Measurements from ENCODE around the gene CIC.

Gene CIC

GRCh38 chr19:42278452-42279154 lies 9.6 kb downstream of the CIC start:
- DNase-seq, result no peak

GRCh38 chr19:42279155-42279901 lies 10.3 kb downstream of the CIC start:
- DNase-seq, result no peak

- DNase-seq, result peak; percentile 90
Observed at GRCh38 chr19:42279902-42280814, 11.1 kb downstream of the CIC start.

DNA sequence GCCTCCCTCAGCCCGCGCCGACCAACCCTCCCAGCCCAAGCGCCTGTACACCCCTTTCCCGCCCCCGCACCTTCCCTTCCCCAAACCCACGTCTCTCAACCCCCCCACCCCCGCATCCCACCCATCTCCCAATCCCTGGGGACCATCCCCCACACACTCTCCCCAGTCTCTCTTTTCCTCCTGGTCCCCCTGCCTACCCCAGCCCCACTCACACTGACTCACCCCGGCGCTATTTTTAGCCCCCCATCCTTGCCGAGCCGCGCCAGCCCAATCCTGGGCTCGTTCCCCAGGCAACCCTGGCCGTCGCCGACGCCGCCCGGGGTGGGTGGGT lies 11.7 kb downstream of the CIC start:
- DNase-seq, result no peak

GRCh38 chr19:42281146-42281826 lies 12.2 kb downstream of the CIC start:
- DNase-seq, result peak; percentile 36 to 37

- no peak for DNase-seq
Observed at GRCh38 chr19:42281827-42282762, 13.0 kb downstream of the CIC start.

- DNase-seq, result no peak
Observed at GRCh38 chr19:42282819-42283187, 13.8 kb downstream of the CIC start.

DNA sequence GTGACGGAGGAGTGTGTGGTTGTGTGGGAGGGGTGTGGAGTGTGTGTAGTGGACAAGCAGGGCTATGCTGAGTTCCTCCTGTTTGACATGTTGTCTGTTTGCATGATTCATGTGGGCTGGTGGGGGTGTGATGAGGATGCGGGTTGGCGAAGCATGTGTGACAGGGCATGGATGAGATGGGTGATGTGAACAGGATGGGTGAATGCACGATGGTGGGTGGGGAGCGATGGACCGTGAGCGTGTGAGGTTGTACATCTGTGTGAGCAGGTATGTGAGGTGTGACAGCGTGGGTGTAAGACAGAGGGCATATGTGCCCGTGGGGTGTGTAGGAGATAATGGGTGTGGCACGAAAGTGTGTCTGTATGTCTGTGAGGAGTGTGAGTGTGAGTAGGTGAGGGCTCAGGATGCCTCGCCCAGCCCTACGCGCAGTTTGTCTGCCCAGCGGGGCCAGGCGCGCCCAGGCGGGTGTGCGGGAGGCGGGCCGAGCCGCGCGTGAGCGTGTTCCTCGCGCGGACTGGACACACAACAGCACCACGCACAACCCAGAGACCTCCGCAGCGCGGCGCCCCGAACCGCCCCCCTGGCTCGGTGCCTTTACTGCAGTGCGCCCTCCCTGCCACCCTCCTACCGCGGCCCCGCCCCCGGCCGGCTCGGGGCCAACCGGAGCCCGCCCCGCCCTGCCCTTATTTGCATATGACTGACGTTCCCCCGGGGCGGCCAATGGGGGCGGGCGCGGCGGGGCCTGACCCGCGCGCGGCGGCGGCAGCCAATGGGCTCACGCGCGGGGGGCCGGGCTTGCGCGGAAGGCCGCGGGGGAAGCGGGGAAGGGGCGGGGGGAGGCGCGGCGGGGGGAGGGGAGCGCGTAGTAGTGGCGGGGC lies 14.4 kb downstream of the CIC start:
- peak; percentile 97 for DNase-seq

GRCh38 chr19:42284066-42284501 lies 15.0 kb downstream of the CIC start:
- DNase-seq, result peak; percentile 91

DNA sequence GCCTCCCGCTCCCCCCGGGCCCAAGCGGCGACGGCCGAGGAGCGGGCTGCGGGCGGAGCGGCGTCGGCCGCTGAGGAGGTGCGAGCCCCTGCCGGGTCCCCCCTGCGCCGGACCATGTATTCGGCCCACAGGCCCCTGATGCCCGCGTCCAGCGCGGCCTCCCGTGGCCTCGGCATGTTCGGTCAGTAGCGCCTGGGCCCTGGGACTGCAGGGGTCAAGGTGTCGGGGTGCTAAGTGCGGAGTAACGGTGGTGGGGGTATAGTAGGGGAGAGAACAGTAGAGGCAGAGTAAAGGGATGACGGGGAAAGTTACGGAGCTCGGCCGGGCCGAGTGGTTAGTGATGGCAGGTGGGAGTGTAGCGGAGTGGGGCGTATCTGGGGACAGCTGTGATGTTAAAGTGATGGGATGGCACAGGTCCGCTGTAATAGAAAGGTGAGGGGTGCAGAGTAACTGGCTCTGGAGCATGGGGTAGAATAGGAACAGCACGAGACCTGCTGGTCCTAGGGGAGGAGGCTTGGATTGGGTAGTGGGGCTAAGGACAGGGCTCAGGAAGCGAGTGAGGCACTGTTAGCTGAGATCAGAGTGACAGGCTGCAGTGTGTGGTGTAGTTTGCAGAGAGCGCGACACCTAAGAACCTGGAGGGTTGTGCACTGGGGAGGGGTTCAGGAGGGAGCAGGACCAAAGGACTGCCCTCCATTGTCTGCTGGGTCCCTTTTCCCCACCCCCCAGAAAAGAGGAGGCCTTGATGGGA lies 15.7 kb downstream of the CIC start:
- DNase-seq, result no peak

- DNase-seq, result peak in 1 of 2 donors; percentile 31
Observed at GRCh38 chr19:42285541-42285941, 16.5 kb downstream of the CIC start.

- DNase-seq, result no peak
Observed at GRCh38 chr19:42285988-42286348, 16.9 kb downstream of the CIC start.

- DNase-seq, result no peak
Observed at GRCh38 chr19:42286349-42287016, 17.4 kb downstream of the CIC start.

DNA sequence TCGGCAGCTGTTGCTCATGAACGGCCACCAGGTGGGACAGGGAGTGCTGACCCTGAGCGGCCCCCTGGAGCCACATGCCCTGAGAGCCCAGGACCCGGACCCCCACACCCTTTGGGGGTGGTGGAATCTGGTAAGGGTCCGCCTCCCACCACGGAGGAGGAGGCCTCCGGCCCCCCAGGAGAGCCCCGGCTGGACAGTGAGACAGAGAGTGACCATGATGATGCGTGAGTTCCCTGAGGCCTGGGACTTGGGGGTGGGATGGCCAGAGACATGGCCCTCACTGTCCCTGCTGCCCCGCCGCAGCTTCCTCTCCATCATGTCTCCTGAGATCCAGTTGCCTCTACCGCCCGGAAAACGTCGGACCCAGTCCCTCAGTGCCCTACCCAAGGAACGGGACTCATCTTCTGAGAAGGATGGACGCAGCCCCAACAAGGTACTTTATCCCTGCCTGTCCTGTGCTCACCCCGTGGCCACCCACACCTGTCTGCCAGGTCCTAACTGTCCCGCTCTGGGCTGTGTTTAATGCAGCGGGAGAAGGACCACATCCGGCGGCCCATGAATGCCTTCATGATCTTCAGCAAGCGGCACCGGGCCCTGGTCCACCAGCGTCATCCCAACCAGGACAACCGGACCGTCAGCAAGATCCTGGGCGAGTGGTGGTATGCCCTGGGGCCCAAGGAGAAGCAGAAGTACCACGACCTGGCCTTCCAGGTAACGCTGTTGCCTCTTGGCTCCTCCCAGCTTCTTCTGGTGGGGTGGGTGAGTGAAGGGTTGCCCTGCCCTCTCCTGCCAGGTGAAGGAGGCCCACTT lies 18.2 kb downstream of the CIC start:
- no peak for DNase-seq

- no peak for DNase-seq
Observed at GRCh38 chr19:42287827-42288107, 18.7 kb downstream of the CIC start.

DNA sequence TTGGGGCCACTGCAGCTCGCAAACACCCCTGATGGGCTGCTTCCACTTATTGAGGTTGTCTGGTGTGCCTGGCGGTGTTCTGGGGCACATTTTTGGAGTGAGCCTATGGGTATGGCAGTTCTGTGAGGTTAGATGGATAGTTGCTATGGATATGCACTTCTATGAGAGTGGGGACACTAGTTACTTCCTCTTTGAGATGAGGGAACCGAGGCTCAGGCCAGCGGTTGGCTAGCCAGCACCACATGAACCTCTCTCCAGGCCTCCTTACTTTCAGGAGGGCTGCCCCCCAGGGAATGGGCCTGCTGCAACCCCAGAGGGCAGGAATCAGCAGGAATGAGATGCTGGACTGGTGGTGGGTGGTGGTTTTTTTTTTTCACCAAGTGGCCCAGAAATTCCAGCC lies 19.3 kb downstream of the CIC start:
- no peak for DNase-seq

DNA sequence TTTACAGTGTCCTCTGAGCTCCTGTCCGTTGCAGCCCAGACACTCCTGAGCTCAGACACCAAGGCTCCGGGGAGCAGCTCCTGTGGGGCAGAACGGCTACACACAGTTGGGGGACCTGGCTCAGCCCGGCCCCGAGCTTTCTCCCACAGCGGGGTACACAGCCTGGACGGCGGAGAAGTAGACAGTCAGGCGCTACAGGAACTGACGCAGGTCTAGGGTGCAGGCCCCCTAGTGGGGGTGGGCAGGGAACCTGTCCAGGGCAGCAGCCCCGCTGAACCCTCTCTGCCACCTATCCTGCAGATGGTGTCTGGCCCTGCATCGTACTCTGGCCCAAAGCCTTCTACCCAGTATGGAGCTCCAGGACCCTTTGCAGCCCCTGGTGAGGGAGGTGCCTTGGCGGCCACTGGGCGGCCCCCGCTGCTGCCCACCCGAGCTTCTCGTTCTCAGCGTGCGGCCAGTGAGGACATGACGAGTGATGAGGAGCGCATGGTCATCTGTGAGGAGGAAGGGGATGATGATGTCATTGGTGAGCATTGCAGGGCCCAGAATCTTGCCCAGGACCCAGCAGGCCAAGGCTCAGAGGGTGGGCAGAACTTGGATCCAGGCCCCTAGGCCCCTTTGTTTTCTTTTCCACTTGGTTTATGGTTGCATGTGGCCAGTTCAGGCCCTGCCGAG lies 20.0 kb downstream of the CIC start:
- no peak for DNase-seq

DNA sequence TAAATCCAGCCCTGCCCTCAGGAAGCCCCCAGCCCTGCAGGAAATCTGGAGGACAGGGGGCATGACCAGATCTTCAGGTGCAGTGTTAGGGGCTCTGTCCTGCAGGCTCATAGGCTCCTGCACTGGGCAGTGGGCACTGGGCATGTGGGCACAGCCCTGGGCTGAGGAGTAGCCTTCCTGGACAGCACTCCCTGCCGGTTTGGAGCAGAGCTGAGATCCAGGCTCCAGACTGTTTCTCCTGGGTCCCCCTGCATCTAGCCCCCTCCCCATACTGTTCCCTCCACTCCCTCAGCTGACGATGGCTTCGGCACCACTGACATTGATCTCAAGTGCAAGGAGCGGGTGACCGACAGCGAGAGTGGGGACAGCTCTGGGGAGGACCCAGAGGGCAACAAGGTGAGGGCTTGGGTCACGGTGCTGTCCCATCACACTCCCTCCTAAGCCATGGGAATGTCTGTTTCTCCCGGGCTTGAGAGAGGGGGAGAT lies 20.5 kb downstream of the CIC start:
- no peak for DNase-seq

Data from CD4-positive, alpha-beta T cell treated with Interleukin-1 beta for 1 hour (primary cell).